AG09309 (cell line): Measurements from ENCODE around the gene BATF2.

ENCODE experiments used
- DNase-seq: peaks from one replicate; pipeline ENCODE4 v3.0.0-alpha.2; 2010; ENCODE audit warnings: low read depth
- H3K4me3 ChIP-seq: 2 replicates; pipeline ENCODE4 v1.5.1; 2011; ENCODE audit warnings: mild to moderate bottlenecking, low read depth, low read length, moderate library complexity; ENCODE audit not compliant: control insufficient read depth
- TF ChIP-seq, protein P1 (sequence below): IDR thresholded peaks from 2 replicates; pipeline ENCODE4 v1.5.1; 2011; ENCODE audit warnings: mild to moderate bottlenecking, low read depth, low read length, inconsistent platforms; ENCODE audit not compliant: insufficient read depth, control insufficient read depth; ENCODE audit errors: missing control alignments

BATF2 gene

DNA sequence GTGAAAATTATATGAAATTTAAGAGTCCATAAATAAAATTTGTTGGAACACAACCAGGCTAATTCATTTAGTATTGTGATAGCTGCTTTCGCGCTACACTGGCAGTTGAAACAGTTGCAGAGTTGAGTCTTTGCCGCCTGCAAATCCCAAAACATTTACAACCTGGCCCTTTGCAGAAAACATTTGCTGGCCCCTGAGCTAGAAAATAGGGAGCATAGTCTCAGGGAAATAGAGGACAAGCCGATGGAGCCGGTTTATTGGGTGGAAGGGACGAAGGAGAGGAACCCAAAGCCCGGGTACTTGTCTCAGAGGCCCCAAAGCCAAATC, 43.7 kb upstream of the BATF2 start:
- TF ChIP-seq, protein P1, sequence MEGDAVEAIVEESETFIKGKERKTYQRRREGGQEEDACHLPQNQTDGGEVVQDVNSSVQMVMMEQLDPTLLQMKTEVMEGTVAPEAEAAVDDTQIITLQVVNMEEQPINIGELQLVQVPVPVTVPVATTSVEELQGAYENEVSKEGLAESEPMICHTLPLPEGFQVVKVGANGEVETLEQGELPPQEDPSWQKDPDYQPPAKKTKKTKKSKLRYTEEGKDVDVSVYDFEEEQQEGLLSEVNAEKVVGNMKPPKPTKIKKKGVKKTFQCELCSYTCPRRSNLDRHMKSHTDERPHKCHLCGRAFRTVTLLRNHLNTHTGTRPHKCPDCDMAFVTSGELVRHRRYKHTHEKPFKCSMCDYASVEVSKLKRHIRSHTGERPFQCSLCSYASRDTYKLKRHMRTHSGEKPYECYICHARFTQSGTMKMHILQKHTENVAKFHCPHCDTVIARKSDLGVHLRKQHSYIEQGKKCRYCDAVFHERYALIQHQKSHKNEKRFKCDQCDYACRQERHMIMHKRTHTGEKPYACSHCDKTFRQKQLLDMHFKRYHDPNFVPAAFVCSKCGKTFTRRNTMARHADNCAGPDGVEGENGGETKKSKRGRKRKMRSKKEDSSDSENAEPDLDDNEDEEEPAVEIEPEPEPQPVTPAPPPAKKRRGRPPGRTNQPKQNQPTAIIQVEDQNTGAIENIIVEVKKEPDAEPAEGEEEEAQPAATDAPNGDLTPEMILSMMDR, result no peak
- DNase-seq, result no peak
- H3K4me3 ChIP-seq, result peak overlapping the region; percentile 69

DNA sequence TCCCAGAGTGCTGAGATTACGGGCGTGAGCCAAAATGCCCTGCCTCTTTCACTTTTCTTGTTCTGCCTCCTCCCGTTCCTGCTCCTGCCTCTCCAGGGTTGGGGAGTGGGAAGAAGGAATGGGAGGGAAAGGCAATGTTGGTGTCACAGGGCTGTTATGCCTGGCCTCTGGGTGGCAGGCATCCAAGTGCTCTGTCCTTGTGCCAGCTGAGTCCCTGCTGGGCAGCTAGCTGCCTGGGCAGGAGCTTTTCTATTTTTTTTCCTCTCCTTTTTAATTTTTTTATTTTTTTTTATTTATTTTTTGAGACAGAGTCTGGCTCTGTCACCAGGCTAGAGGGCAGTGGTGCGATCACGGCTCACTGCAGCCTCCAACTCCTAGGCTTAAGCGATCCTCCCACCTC, 40.2 kb upstream of the BATF2 start:
- no peak for DNase-seq
- no peak overlapping the region for H3K4me3 ChIP-seq
- TF ChIP-seq, protein P1, result no peak

DNA sequence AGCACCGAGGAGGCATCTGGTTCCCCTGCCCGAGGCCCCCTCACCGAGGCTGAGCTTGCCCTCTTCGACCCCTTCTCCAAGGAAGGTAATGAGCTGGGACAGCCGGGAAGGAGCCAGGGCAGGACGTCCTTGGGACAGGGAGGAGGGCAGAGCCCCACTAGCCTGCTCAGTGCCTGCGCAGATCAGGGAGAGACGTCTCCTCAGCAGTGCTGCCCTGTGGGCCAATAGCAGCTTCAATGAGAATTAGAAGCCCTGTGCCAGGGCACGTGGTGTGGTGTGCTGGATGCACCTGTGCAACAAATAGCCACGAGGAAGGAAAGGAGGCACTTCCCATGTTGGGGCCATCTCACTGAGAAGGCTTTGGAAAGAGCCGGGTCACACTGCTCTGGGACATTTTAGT, 38.8 kb upstream of the BATF2 start:
- TF ChIP-seq, protein P1, result no peak
- DNase-seq, result no peak
- no peak overlapping the region for H3K4me3 ChIP-seq

DNA sequence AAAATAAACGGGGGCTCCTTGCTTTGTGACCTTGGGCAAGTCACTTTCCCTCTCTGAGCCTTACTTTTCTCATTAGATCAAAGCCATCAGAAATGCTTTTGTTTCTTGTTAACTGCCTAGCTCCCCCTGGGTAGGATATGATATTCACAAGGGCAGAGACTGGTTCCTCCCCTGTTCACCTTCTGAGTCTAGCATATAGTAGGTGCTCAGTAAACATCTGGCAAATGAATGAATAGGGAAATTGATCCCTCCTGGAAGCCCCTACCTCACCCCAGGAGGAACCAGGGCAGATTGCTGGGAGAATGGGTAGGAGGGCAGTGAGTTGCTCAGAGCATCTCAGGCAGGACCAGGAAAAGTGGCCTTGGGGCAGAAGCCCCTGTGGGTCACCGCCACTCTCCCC, 37.7 kb upstream of the BATF2 start:
- no peak for DNase-seq
- TF ChIP-seq, protein P1, result no peak
- H3K4me3 ChIP-seq, result no peak overlapping the region

DNA sequence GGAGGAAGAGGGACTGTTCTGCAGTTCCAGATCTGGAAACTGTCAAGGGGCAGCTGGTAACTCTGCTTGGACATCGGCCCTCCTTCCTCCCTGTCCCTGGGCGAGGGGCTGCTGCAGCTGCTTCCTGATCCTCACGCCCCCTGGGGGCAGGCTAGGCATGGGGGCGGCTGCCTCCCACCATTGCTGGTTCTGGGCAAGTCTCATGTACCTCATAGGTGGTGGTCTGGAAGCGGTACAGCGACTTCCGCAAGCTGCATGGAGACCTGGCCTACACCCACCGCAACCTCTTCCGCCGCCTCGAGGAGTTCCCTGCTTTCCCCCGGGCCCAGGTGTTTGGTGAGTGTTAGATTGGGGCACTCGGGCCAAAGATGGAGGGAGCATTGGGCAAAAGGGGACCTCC, 35.4 kb upstream of the BATF2 start:
- H3K4me3 ChIP-seq, result no peak overlapping the region
- DNase-seq, result no peak
- TF ChIP-seq, protein P1, result no peak

DNA sequence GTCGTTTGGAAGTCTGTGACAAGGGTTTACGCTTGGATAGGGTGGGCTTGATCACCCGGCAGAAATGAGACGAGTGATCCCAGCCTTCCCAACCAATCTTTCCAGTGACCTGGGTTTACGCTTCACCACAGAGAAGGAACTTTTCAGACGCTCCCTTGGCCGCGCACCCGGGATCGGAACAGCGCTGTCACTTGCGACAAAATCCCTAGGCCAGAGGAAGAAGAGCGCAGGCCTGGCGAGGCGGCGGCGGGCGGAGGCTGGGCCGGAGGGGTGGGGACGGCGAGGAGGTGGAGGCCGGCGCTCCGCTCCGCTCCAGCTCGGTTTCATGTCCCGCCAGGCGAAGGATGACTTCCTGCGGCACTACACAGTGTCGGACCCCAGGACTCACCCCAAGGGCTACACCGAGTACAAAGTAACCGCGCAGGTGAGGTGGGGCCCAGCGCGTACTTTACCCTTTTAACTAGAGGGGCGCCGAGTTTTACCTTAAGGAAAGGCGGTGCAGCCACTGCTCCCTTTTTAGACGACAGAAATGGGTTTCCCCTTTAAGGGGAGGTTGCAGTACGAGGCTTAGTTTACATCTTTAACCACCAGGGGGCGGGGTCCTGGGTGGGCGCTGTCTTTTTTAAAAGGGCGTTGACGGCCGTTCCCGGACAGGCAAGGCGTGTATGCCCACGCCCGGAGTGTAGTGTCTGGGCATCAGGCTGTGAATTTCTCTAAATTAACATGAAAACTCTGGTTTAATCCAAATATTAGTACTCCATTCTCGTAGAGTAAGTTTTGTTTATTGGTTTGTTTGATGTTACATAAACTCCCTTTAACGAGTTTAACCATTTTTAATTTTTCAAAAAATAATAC, 30.7 kb upstream of the BATF2 start, which contains the start of gene SNX15:
SNX15 (plus strand) TSS at position 227 of the 855 bp plus-strand sequence; CDS start at position 326, 99 bp downstream.
- DNase-seq, result peak; percentile 87
- H3K4me3 ChIP-seq, result peak within 1 kb of the TSS; percentile 78
- TF ChIP-seq, protein P1, result peak; percentile 68
